ENCODE data around the gene C1orf35.
A peak's percentile ranks its signal among the peaks of the same experiment; 100 is the strongest.
"Not testable (repeated sequence)": the region's sequence is repeated elsewhere in the genome, so short reads cannot be mapped to it uniquely, and the experiment has no call there.

The C1orf35 gene

DNA sequence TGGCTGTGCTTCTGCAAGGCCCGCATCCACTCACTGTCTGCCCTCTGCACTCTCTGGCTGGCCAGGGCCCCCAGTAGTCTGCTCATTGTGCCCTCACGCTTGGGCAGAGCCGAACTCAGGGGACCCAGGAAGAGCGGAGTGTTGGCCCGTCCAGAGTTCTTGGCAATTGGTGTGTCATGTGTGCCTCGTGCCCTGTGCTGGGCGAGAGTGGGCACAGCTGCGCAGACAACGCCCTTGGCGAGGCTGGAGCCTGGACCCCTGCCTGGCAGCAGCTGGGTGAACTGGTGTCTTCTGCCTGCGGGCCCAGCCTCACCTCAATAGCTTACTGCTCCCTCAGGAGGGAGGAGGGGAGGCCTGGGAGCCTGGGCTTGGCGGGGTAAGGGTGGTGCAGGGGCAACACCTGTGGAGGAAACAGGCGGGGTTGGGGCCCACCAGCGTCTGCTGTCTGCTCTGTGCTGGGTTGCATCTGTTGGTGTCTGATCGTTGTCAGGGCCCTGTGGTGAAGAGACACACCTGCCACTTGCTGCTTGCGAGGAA lies 39.1 kb upstream of the C1orf35 start:
- no peak for DNase-seq

DNA sequence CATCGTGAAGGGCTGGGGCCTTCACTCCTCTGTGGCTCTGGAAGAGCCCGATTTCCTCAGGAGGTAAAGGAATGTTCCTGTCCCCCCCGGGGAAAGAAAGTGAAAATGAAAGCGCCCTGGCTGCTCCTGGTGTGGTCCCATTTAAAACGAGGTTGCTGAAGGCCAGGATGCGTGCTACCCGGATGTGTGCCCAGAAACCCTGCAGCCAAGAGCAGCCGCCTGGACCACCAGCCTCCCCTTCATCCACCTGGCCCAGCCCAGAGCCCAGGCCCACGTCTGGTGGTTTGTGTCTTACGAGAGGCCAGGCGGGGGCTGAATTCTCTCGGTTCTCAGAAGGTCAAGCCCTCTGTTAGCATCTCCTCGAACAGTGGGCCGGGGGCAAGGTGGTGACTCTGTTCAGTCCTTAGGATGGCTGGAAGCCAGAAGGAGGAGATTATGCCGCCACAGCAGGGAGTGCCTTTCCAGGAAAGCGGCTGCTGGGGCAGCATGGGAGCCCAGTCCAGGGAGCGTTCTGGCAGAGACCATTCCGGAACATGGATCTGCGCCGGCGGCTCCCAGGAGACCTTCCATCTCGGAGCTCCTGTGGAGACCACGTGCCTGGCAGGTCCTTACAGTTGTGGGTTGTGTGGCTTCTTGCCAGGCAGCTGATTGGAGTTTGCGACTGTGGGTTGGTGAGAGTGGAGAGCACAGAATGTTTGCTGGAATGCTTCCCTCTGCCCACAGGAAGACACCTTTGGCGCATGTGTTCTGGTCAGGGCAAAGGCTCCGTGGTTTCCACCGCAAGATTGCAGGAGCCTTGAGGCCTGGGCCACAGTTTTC lies 38.3 kb upstream of the C1orf35 start:
- no peak for DNase-seq

DNA sequence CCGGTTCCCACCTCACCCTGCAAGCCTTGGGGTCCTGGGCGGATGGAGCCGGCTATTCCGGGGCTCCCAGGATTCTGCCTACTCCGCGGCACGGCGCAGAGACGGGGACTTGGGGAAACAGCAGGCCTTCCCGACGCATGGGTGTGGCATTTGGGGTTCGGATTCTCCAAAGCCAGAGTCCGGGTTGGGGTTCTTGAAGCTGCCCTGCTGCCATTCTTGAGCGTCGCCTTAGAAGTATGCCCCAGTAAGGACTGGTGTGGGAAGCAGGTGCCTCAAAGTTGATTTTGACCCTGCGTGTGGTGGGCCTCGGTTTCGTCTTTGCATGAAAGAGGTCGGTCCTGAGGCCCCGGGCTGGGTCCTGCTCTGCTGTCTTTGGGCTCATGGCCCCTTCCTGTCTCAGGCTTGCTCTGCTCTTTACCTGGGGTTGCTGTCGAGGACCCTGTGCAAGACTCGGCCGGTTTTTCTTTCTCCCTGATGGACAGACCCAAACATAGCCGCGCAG lies 37.6 kb upstream of the C1orf35 start:
- DNase-seq: no peak

DNA sequence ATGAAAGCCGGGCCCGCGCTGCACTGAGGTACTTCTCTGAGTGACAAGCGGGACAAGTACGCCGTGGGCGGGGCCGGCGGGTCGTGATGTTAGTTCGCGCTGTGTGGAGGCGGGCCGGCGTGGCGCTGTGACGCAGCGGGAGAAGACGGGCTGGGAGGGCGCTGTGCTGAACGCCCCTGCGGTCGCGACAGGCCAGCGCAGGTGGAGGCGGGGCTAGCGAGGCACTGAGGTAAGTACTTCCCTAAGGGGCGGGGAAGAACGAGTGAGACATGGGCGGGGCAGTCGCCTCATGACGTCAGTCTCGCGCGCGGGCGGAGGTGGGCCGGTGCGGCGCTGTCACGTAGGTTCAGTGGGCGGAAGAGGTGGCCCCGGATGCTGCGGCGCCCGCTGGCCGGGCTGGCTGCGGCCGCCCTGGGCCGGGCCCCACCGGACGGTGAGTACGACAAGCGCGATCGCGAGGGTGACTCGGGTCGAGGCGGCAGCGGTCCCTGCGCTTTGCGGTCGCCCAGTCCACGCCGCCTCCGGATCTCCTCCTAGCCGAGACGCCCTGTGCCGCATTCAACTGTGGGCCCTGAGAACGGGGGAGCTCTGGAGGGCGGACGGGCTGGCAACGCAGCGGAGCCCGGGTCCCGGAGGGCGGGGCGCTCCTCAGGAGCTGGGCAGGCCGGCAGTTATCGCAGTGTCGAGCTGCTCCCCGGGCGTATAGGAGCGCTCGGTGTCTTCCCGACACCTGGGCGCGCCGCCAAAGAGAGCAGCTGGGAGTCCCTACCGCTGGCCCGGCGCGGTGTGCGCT lies 37.0 kb upstream of the C1orf35 start, which contains the start of gene GUK1:
Gene GUK1 (plus strand): TSS at position 349 of the 793 bp plus-strand sequence. CDS start 24 bp downstream, at position 373.
- DNase-seq: peak; percentile 100

DNA sequence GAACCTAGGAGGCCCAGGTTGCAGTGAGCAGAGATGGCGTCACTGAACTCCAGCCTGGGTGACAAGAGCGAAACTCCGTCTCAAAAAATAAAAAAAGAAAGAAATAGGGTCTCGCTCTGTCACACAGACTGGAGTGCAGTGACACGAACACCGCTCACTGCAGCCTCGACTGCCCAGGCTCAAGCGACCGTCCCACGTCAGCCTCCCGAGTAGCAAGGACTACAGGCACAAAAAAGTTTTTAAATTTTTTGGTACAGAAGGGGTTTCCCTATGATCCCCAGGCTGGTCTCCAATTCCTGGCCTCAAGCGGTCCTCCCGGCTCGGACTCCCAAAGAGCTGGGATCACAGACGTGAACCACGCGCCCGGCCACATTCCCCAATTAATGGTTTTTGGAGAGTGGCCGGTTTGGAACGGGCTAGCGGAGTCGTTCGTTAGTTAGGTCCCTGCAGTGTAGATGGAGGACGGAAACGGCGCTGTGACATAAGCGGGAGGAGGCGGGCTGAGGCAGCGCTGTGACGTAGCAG lies 36.3 kb upstream of the C1orf35 start:
- DNase-seq: no peak

DNA sequence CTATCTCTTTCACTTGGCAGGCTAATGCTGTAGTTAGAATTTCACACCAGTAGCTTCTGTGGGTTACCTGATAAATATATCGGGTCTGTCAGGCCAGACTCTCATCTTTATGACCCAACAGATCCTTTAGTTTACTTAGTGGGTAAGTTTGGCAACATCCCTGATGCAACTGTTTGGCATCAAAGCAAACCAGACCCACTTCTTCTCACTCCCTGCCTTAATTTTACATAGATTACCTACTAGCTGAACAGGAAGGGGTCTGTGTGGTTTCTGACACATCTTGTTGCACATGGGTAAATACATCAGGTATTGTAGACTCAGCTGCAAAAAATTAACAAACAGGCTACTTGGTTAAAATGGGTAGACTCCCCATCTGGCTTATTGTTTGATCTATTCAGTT lies 33.8 kb upstream of the C1orf35 start:
- DNase-seq: no peak

DNA sequence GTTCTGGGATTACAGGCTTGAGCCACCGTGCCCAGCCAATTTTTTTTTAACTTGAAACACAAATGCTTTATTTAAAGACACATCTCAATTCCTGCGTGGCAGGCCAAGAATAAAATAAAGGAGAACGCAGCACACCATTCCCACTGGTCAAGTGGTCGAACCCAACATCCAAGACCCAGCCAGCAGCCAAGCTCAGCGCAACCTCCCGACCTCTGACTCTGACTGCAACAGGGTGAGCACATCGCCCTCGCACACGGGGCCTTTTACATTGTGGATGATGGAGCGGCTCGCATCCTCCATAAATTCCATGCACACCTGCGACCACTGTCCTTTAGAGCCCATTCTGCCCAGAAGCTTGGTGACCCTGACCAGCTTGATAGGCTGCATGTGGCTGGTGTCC lies 31.5 kb upstream of the C1orf35 start:
- no peak for DNase-seq

DNA sequence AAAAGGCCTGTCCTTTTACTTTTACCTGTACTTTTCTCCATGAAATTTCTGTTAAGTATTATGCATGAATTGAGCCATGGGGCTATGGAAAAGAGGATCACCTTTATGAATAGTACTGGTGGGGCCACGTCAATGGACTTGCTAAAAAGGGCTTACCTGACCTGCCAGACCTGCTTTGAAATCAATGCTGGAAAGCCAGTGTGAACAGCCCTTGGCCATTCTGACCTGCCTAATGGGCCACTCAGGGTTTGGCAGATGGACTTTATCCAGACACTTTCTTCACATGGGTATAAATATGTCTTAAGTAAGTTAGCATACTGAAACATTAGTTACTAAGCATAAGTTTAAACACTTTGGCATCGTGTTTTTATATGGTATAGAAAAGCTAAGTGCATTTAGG lies 28.6 kb upstream of the C1orf35 start:
- DNase-seq: no peak

DNA sequence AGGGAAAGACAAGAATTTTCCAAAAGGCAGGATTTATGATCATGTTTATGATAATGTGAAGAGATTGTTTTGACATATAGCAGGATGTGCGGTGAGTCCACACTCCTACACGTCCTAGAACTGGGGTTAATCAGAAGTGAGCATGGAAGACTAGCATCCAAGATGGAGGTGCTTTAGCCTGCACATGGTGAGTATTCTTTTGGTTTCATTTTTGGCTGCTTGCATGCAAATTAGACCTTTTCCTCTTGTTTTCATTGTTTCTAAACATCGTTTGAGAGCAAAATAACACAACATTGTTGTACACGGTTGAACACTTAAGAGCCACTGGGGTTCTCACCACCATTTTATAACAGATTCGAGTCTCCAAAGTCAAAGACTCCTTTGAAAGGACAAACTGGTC lies 22.1 kb upstream of the C1orf35 start:
- DNase-seq: no peak

DNA sequence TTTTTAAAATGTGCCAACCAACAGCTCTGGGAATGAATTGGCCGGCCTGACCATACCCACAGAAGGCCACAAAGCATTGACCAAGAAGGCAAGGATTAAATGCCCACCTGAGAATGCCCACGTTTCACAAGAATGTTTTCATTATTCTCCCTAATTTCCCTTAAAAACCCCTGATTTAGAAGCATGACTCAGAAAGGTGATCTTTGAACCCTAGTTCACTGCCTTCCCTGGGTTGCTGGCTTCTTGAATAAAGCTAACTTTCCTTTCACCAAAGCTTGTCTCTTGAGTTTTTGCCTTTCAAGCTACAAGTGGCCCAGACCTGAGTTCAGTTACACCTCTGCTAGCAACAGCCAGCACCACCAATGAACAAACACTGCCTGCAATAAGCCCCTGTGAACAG lies 20.4 kb upstream of the C1orf35 start:
- no peak for DNase-seq

DNA sequence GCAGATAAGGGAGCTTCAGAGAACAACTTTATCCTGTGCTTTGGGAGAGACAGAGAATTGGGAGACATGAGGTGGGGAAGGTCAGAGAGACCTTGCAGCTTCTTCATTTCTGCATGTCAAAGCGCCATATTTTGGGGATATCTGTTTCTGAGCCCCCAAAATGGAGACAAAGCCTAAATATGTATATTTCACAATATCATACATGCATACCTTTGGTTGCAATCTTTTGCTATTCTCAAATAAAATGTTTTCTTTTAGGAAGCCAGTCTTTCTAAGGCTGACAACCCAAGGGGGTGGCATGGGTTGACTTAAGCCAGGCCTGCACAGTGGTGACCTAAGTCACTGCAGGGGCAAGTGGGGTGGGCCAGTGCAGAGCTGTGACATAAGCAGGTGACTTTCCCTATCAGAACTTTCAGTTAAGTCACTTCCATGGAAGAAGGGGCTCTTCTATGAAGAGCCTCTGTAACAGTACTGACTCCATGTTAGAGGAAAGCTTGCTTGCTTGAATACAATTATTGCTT lies 19.9 kb upstream of the C1orf35 start:
- DNase-seq: no peak

DNA sequence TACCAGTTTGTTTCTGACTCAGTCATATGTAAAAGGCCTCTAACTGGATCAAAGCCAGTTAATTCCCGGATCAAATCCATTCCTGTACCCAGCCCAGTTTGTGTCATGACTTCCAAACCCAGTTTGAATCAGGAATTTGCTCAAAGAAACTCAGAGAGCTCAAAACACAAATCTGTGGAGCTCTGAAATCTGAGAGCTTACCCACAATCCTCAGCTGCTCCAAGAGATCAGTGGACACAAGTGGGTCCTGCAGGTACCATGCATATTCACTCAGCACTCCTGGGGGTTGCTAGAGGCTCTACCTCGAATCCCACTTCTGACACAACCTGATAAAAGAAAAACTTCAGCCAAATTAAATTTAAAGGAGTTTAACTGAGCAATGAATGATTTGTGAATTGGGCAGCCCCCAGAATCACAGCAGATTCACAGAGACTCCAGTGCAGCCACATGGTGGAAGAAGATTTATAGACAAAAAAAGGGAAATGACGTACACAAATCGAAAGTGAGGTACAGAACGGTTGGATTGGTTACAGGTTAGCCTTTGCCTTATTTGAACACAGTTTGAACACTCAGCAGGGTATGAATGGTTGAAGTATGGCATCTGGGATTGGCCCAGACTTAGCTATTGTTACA lies 17.8 kb upstream of the C1orf35 start:
- no peak for DNase-seq

DNA sequence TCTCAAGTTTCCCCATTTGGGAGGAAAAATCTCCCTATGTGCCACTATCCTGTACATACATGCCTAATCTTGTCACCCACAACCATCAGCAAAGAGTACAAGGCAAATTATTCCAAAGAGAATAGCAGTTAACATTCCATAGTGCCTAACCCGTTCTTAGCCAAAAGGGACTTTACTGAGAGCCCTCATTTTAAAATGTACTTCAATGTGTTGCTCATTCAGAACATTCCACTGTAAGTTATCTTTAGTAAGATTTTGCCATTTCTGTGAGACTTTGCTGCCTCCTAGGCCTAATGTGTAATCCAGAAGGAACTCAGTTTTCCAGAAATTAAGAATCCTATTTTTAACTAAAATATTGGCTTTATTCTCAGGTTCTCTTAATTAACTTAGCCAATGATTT lies 17.2 kb upstream of the C1orf35 start:
- no peak for DNase-seq

DNA sequence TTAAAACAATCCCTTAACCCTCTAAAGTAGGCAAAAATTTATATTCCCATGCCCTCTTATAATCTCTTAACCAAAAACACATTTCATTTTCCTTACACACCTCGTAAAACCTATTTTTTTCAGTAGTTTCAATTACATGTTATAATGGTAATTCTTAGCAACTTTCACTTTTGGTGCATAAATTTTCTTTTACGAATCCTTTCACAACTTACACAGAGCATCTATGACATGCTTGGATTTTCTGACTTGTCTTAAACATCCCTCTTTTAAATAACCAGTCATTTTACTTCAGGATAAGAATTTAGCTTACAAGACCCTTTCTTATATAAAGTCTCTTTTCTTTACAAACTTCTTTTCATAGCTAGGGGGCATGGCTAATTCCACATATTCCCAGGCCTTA lies 14.9 kb upstream of the C1orf35 start:
- DNase-seq: no peak

DNA sequence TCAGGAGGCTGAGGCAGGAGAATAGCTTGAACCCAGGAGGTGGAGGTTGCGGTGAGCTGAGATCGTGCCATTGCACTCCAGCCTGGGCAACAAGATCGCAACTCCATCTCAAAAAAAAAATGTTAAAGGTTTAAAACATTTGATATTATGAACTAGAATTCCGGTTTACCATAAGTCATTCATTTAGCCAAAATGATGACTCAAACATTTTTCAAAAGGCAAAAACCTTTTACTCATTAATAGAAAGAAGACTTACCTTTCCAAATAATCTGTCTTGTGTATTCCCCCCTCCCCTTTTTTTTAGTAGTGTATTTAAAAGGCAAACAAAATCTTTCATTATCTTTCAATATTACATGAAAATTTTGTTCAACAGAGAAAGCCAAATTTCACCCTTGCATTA lies 14.2 kb upstream of the C1orf35 start:
- no peak for DNase-seq

DNA sequence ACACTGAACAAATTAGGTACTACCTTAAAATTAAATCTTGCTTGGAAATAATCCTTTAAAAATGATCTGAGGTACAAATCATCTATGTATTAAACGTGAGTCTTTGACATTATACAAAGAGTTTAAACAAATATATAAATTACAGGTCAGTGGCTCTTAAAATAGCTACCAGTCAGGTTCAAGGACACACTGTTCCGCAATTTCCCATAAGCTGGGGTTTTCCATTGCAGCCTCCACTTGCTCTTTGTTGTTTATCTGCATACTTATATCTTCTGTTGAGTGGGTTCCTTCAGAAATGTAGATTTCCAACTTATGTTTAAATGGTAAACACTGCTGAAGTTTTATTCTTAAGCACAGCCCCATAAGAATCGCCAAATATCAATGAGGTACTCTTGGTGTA lies 11.7 kb upstream of the C1orf35 start:
- no peak for DNase-seq

DNA sequence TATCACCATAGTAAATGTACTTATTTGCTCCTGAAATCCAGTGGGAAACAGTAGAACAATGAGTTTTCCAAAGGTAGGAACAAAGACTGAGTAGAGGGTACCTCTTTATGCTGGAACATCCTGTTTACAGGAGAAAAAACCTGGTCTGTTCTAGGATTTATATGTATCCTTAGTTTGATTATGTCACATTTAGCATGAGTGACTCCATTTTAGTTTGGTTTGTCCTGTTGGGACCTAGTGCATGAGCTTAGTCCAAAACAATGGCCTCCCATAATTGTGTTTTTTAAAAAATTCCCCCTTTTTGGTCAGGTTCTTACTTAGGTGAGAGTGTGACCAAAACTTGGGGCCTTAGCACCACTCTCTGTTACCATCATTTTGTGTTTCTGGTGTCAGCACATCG lies 9.5 kb upstream of the C1orf35 start:
- DNase-seq: no peak

DNA sequence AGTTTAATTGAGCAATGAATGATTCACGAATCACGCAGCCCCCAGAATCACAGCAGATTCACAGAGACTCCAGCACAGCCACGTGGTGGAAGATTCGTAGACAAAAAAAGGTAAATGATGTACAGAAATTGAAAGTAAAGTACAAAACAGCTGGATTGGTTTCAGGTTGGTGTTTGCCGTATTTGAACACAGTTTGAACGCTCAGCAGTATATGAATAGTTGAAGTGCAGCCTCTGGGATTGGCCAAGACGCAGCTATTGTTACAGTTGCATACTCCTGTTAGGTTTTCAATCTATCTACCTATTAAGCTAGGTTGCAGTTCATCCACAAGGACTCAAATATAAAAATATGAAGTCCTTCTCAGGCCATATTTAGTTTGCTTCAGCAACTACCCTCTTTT lies 9.0 kb upstream of the C1orf35 start:
- DNase-seq: no peak

DNA sequence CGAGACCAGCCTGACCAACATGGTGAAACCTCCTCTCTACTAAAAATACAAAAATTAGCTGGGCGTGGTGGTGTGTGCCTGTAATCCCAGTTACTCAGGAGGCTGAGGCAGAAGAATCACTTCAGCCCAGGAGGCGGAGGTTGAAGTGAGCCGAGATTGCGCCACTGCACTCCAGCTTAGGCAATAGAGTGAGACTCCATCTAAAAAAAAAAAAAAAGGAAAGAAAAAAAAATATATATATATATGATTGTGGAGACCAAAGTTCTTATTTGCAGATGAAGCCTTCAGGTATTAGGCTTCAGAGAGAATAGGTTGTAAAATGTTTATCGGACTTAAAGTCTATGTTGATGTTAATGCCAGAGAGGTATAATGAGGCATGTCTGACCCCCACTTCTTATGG lies 8.2 kb upstream of the C1orf35 start:
- not testable (repeated sequence) for DNase-seq

DNA sequence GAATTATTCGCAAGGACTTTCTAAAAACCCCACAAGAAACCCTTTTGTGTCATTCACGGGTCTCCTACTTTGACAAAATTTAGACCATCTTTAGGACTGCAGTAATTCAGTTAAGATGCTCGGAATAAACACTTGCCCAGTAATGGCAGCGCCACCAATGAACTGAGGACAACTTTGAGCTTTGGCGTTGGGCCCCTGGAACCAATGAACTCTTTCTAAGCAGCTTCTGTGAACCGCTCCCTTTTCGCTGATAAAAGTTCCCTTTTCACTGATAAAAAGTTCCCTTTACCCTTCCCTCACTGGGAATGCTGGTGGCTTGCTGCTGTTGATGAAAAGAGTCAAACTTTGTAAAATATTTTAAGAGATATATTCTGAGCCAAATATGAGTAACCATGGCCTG lies 7.4 kb upstream of the C1orf35 start:
- no peak for DNase-seq

DNA sequence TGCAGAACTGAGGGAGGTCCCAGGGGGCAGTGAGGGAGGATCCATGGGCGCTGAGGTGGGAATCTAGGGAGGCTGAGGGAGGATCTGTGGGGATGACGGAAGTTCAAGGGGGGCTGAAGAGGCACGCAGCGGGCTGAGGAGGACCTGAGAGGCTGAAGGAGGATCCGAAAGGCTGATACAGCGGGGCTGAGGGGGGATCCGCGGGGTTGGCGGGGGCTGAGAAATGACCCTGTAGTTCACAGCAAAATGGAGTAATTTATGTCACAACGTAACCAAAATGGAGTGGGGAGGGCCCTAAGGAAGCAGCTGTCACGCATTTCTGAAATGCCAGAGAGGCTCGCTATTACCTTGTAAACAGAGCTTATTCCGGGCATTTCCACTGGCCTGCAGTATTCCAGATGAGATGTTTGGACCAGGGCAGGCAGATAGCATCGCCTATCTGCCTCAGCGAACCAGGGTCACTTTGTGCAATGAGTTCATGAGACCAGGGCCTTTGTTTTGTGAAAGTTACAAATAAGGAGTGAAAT lies 6.9 kb upstream of the C1orf35 start:
- DNase-seq: no peak
